Measurements from ENCODE around the gene G0S2. TPM values are rescaled to one million over a fixed set of nuclear protein-coding genes. Genes with fewer than 3 reads are reported as not detected.

The G0S2 gene
- total and polyA plus RNA-seq, 10 of the 15 experiments (the other 5 are each of a cell fraction or from before 2014, with no cell fraction given), result 0.07 to 0.51 (median 0.23) TPM

DNA sequence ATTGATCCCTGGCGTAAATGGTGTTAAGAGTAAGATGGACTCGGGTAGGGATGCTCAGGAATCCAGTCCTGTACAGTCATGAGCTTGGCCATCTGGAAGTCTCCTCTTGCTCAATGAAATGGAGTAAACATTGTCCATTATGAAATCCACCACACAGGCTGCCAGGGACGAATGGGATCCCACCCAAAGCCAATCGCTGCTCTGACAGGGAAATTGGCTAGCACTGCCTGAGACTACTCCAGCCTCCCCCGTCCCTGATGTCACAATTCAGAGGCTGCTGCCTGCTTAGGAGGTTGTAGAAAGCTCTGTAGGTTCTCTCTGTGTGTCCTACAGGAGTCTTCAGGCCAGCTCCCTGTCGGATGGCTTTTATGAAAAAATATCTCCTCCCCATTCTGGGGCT is 29.4 kb downstream of the G0S2 start, which contains the start of gene HSD11B1:
HSD11B1 (plus strand) TSS at position 263 of the 400 bp plus-strand sequence; CDS start at position 360, 97 bp downstream.
- no peak for ATAC-seq
- in situ Hi-C loops (cut with MboI), result no loop called here
- peaks cover 3% of the 10 kb centered on the region; the same call in 1 of the 2 replicates for H3K4me1 ChIP-seq (ENCODE audit: control insufficient read depth, insufficient read depth, low read length)

More for the DNA sequence above, 29.4 kb downstream of the G0S2 start, which contains the start of gene HSD11B1:
- no peaks in the 10 kb centered on the region for H3K27me3 ChIP-seq (replicated peaks in 1 of 2; ENCODE audit: control insufficient read depth in 2 of 2, insufficient read depth in 2 of 2, low read length in 1 of 2)
- H3K9me3 ChIP-seq (replicated peaks; ENCODE audit: control insufficient read depth, insufficient read depth, low read length), result no peaks in the 10 kb centered on the region
- H3K4me2 ChIP-seq (ENCODE audit: control insufficient read depth, insufficient read depth), result peak within 1 kb of the TSS; percentile 53
- FAIRE-seq (no peak), DNase-seq (ENCODE audit: low read depth, low spot score) (no peak)
- no peak within 1 kb of the TSS for H2AFZ ChIP-seq (ENCODE audit: control insufficient read depth, low read depth, low read length)
- H3K36me3 ChIP-seq (ENCODE audit: control insufficient read depth in 2 of 2, insufficient read depth in 2 of 2, low read length in 1 of 2), result no peaks in the 10 kb centered on the region
- WGBS (ENCODE audit: insufficient coverage, insufficient replicate concordance, low lambda C conversion rate, missing lambda C conversion rate), result 77% methylated on average over 6 of the region's 6 CpGs
- POLR2A ChIA-PET, result interaction anchor here (0.6 to 1.2 kb wide), 3 partner anchors 16 to 840 kb away, joined by 3 to 7 read pairs (median 4); no protein-coding TSS in a partner anchor
- RAD21 ChIA-PET (ENCODE audit: unreplicated experiment), result interaction anchor here (1.1 to 2.5 kb wide), 5 partner anchors 12 to 69 kb away, joined by 3 to 11 read pairs (median 5); no protein-coding TSS in a partner anchor
- no peak for TF ChIP-seq SREBF1 (IDR thresholded peaks at IDR 0.05; ENCODE audit: low read length)
- no peak for TF ChIP-seq TARDBP (IDR thresholded peaks at IDR 0.05; ENCODE audit: borderline replicate concordance)
- no peak for TF ChIP-seq IRF4 (IDR thresholded peaks at IDR 0.05; ENCODE audit: low read depth, low read length)
- TF ChIP-seq HDGF (IDR thresholded peaks at IDR 0.05), result no peak
- no peak for TF ChIP-seq ESRRA (IDR thresholded peaks at IDR 0.05; ENCODE audit: low read length)
- TF ChIP-seq SMAD5 (IDR thresholded peaks at IDR 0.05; ENCODE audit: low read depth), result no peak
- TF ChIP-seq, protein P1, sequence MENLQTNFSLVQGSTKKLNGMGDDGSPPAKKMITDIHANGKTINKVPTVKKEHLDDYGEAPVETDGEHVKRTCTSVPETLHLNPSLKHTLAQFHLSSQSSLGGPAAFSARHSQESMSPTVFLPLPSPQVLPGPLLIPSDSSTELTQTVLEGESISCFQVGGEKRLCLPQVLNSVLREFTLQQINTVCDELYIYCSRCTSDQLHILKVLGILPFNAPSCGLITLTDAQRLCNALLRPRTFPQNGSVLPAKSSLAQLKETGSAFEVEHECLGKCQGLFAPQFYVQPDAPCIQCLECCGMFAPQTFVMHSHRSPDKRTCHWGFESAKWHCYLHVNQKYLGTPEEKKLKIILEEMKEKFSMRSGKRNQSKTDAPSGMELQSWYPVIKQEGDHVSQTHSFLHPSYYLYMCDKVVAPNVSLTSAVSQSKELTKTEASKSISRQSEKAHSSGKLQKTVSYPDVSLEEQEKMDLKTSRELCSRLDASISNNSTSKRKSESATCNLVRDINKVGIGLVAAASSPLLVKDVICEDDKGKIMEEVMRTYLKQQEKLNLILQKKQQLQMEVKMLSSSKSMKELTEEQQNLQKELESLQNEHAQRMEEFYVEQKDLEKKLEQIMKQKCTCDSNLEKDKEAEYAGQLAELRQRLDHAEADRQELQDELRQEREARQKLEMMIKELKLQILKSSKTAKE (IDR thresholded peaks at IDR 0.05; ENCODE audit: low read depth, poor library complexity, severe bottlenecking), result no peak
- TF ChIP-seq SMC3 (IDR thresholded peaks at IDR 0.05; ENCODE audit: borderline replicate concordance, low read length), result no peak
- TF ChIP-seq CHD4 (IDR thresholded peaks at IDR 0.05), result no peak
- TF ChIP-seq, protein P2, sequence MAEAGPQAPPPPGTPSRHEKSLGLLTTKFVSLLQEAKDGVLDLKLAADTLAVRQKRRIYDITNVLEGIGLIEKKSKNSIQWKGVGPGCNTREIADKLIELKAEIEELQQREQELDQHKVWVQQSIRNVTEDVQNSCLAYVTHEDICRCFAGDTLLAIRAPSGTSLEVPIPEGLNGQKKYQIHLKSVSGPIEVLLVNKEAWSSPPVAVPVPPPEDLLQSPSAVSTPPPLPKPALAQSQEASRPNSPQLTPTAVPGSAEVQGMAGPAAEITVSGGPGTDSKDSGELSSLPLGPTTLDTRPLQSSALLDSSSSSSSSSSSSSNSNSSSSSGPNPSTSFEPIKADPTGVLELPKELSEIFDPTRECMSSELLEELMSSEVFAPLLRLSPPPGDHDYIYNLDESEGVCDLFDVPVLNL (IDR thresholded peaks at IDR 0.05; ENCODE audit: low read depth, low read length), result no peak
- TF ChIP-seq MYC (IDR thresholded peaks at IDR 0.05; ENCODE audit: insufficient read depth, insufficient read length, insufficient replicate concordance, low read length, severe bottlenecking), result no peak
- TF ChIP-seq MTA2 (IDR thresholded peaks at IDR 0.05; ENCODE audit: low read depth), result no peak
- TF ChIP-seq, protein P3, sequence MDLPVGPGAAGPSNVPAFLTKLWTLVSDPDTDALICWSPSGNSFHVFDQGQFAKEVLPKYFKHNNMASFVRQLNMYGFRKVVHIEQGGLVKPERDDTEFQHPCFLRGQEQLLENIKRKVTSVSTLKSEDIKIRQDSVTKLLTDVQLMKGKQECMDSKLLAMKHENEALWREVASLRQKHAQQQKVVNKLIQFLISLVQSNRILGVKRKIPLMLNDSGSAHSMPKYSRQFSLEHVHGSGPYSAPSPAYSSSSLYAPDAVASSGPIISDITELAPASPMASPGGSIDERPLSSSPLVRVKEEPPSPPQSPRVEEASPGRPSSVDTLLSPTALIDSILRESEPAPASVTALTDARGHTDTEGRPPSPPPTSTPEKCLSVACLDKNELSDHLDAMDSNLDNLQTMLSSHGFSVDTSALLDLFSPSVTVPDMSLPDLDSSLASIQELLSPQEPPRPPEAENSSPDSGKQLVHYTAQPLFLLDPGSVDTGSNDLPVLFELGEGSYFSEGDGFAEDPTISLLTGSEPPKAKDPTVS (IDR thresholded peaks at IDR 0.05; ENCODE audit: low read depth, low read length), result no peak
- TF ChIP-seq CBFB (IDR thresholded peaks at IDR 0.05; ENCODE audit: low read depth), result no peak
- no peaks in the 10 kb centered on the region for H4K20me1 ChIP-seq (ENCODE audit: control insufficient read depth, insufficient read depth)
- H3K9ac ChIP-seq (ENCODE audit: control insufficient read depth, insufficient read depth, low read length), result no peak within 1 kb of the TSS
- SMC1A ChIA-PET (ENCODE audit: uncharacterized antibody, unreplicated experiment), result interaction anchor here (0.6 to 2.3 kb wide), 11 partner anchors 17 to 184 kb away, joined by 3 to 10 read pairs (median 3); partner anchors contain the start of gene G0S2
- no TSS peak for BruUV-seq (replicated peaks)
- intact Hi-C loops (cut with micrococcal nuclease; ENCODE audit: unreplicated experiment), result no loop called here
- CTCF ChIA-PET, result interaction anchor here (0.9 to 4.6 kb wide), 9 partner anchors 11 to 139 kb away, joined by 3 to 27 read pairs (median 4); no protein-coding TSS in a partner anchor
- H3K79me2 ChIP-seq (ENCODE audit: control insufficient read depth, insufficient read depth, low read length), result no peaks in the 10 kb centered on the region
- no peak within 1 kb of the TSS for H3K27ac ChIP-seq (ENCODE audit: control insufficient read depth, insufficient read depth)
- H3K4me3 ChIP-seq, result no peak within 1 kb of the TSS

All from GM12878 (cell line).